HEK293 (cell line): Measurements from ENCODE around the gene KMT2A.
A peak's percentile ranks its signal among the peaks of the same experiment; 100 is the strongest.

Source experiments
- IKZF3 ChIP-seq: fragments of 450-650 bp; IDR thresholded peaks from 2 replicates; pipeline ENCODE4 v1.5.0; 2018; ENCODE audit warnings: missing biosample characterization, mild to moderate bottlenecking, missing genetic modification characterization, moderate library complexity
- WT1 ChIP-seq: fragments of 450-650 bp; formaldehyde crosslinking; IDR thresholded peaks from 2 replicates; pipeline ENCODE4 v1.5.1; 2016; ENCODE audit warnings: missing biosample characterization, missing genetic modification characterization
- ZBTB1 ChIP-seq: fragments of 450-650 bp; formaldehyde crosslinking; IDR thresholded peaks from 2 replicates; pipeline ENCODE4 v1.5.1; 2016; ENCODE audit warnings: missing biosample characterization, missing genetic modification characterization
- ZFHX2 ChIP-seq: fragments of 450-650 bp; formaldehyde crosslinking; conservative IDR thresholded peaks from 2 replicates; pipeline ENCODE4 v1.5.1; 2016; ENCODE audit warnings: missing biosample characterization, missing genetic modification characterization
- ZNF121 ChIP-seq: fragments of 450-650 bp; formaldehyde crosslinking; IDR thresholded peaks from 2 replicates; pipeline ENCODE4 v1.5.1; 2016; ENCODE audit warnings: missing biosample characterization, missing genetic modification characterization
- ZNF146 ChIP-seq: fragments of 450-650 bp; formaldehyde crosslinking; IDR thresholded peaks from 2 replicates; pipeline ENCODE4 v1.5.1; 2016; ENCODE audit warnings: missing biosample characterization, missing genetic modification characterization
- ZNF239 ChIP-seq: fragments of 450-650 bp; formaldehyde crosslinking; IDR thresholded peaks from 2 replicates; pipeline ENCODE4 v1.5.1; 2016; ENCODE audit warnings: missing biosample characterization, missing genetic modification characterization
- ZNF24 ChIP-seq: fragments of 450-650 bp; formaldehyde crosslinking; IDR thresholded peaks from 2 replicates; pipeline ENCODE4 v1.5.1; 2016; ENCODE audit warnings: missing biosample characterization, missing genetic modification characterization
- ZNF560 ChIP-seq: fragments of 450-650 bp; formaldehyde crosslinking; IDR thresholded peaks from 2 replicates; pipeline ENCODE4 v1.5.1; 2017; ENCODE audit warnings: missing biosample characterization, missing genetic modification characterization, borderline replicate concordance
- ZNF776 ChIP-seq: fragments of 450-650 bp; formaldehyde crosslinking; IDR thresholded peaks from 2 replicates; pipeline ENCODE4 v1.5.0; 2017; ENCODE audit warnings: missing biosample characterization, missing genetic modification characterization, borderline replicate concordance
- TF ChIP-seq, protein P1 (sequence below): fragments of 450-650 bp; formaldehyde crosslinking; IDR thresholded peaks from 2 replicates; pipeline ENCODE4 v1.5.1; 2016; ENCODE audit warnings: missing biosample characterization, missing genetic modification characterization, borderline replicate concordance
- TF ChIP-seq, protein P2 (sequence below): fragments of 450-650 bp; formaldehyde crosslinking; IDR thresholded peaks from 2 replicates; pipeline ENCODE4 v1.5.0; 2017; ENCODE audit warnings: missing biosample characterization, missing genetic modification characterization, borderline replicate concordance
- TF ChIP-seq, protein P3 (sequence below): fragments of 450-650 bp; formaldehyde crosslinking; IDR thresholded peaks from 2 replicates; pipeline ENCODE4 v1.5.1; 2016; ENCODE audit warnings: missing biosample characterization, missing genetic modification characterization, low read depth
- TF ChIP-seq, protein P4 (sequence below): fragments of 450-650 bp; formaldehyde crosslinking; IDR thresholded peaks from 2 replicates; pipeline ENCODE4 v1.5.1; 2016; ENCODE audit warnings: missing biosample characterization, missing genetic modification characterization
- TF ChIP-seq, protein P5 (sequence below): fragments of 450-650 bp; formaldehyde crosslinking; IDR thresholded peaks from 2 replicates; pipeline ENCODE4 v1.5.1; 2016; ENCODE audit warnings: missing biosample characterization, missing genetic modification characterization
- TF ChIP-seq, protein P6 (sequence below): fragments of 450-650 bp; formaldehyde crosslinking; IDR thresholded peaks from 2 replicates; pipeline ENCODE4 v1.5.1; 2016; ENCODE audit warnings: missing biosample characterization, missing genetic modification characterization
- TF ChIP-seq, protein P7 (sequence below): fragments of 450-650 bp; formaldehyde crosslinking; IDR thresholded peaks from 2 replicates; pipeline ENCODE4 v1.5.1; 2016; ENCODE audit warnings: missing biosample characterization, missing genetic modification characterization

The KMT2A gene

DNA sequence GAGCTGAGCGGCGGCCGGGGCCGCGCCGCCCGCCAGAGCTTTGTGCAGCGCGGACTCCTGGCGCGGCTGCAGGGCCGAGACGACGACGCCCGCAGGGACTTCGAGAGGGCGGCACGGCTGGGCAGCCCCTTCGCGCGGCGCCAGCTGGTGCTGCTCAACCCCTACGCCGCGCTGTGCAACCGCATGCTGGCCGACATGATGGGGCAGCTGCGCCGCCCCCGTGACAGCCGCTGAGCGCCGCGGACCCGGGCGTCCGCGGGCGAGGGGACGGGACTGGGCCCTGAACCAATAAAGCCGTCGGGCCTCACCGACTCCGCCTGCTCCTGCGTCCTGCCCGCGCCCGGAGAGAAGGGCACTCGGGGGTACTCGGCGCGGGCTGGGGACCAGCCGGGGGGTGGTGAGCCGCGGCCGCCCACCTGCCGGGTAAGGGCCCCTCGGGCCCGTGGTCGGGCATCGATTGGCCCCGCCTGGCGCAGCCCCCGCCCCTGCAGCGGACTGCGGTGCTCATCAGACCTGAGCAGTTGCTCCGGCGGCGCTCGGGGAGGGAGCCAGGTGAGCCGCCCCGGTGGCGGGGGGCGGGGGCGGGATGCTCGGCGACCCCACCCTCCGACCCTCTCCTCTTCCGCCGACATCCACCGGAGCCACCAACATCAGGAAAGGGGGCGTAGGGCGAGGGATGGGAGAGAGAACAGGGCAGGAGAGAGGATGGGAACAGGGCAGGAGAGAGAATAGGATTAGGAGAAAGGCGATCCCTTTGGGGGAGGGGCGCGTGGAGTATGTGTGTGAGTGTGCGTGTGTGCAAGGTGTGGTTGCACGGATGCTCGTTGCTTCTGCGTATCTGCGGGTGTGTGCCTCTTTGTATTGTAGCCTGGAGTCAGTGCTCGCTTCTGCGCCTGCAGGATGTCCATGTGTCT is 94.6 kb downstream of the KMT2A start, which contains the start of gene TMEM25 (continued):
- TF ChIP-seq, protein P1, sequence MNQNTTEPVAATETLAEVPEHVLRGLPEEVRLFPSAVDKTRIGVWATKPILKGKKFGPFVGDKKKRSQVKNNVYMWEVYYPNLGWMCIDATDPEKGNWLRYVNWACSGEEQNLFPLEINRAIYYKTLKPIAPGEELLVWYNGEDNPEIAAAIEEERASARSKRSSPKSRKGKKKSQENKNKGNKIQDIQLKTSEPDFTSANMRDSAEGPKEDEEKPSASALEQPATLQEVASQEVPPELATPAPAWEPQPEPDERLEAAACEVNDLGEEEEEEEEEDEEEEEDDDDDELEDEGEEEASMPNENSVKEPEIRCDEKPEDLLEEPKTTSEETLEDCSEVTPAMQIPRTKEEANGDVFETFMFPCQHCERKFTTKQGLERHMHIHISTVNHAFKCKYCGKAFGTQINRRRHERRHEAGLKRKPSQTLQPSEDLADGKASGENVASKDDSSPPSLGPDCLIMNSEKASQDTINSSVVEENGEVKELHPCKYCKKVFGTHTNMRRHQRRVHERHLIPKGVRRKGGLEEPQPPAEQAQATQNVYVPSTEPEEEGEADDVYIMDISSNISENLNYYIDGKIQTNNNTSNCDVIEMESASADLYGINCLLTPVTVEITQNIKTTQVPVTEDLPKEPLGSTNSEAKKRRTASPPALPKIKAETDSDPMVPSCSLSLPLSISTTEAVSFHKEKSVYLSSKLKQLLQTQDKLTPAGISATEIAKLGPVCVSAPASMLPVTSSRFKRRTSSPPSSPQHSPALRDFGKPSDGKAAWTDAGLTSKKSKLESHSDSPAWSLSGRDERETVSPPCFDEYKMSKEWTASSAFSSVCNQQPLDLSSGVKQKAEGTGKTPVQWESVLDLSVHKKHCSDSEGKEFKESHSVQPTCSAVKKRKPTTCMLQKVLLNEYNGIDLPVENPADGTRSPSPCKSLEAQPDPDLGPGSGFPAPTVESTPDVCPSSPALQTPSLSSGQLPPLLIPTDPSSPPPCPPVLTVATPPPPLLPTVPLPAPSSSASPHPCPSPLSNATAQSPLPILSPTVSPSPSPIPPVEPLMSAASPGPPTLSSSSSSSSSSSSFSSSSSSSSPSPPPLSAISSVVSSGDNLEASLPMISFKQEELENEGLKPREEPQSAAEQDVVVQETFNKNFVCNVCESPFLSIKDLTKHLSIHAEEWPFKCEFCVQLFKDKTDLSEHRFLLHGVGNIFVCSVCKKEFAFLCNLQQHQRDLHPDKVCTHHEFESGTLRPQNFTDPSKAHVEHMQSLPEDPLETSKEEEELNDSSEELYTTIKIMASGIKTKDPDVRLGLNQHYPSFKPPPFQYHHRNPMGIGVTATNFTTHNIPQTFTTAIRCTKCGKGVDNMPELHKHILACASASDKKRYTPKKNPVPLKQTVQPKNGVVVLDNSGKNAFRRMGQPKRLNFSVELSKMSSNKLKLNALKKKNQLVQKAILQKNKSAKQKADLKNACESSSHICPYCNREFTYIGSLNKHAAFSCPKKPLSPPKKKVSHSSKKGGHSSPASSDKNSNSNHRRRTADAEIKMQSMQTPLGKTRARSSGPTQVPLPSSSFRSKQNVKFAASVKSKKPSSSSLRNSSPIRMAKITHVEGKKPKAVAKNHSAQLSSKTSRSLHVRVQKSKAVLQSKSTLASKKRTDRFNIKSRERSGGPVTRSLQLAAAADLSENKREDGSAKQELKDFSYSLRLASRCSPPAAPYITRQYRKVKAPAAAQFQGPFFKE (tag by site-specific recombination) = 0 out of 2 replicates have a peak, but pooled peaks have one; percentile 50
- TF ChIP-seq, protein P2, sequence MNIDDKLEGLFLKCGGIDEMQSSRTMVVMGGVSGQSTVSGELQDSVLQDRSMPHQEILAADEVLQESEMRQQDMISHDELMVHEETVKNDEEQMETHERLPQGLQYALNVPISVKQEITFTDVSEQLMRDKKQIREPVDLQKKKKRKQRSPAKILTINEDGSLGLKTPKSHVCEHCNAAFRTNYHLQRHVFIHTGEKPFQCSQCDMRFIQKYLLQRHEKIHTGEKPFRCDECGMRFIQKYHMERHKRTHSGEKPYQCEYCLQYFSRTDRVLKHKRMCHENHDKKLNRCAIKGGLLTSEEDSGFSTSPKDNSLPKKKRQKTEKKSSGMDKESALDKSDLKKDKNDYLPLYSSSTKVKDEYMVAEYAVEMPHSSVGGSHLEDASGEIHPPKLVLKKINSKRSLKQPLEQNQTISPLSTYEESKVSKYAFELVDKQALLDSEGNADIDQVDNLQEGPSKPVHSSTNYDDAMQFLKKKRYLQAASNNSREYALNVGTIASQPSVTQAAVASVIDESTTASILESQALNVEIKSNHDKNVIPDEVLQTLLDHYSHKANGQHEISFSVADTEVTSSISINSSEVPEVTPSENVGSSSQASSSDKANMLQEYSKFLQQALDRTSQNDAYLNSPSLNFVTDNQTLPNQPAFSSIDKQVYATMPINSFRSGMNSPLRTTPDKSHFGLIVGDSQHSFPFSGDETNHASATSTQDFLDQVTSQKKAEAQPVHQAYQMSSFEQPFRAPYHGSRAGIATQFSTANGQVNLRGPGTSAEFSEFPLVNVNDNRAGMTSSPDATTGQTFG (tag by site-specific recombination) = no peak
- TF ChIP-seq ZNF24 (tag by site-specific recombination) = 0 out of 2 replicates have a peak, but pooled peaks have one; percentile 17
- peak; percentile 47 for TF ChIP-seq WT1 (tag by site-specific recombination)
- TF ChIP-seq ZNF560 (tag by site-specific recombination) = no peak
- TF ChIP-seq, protein P3, sequence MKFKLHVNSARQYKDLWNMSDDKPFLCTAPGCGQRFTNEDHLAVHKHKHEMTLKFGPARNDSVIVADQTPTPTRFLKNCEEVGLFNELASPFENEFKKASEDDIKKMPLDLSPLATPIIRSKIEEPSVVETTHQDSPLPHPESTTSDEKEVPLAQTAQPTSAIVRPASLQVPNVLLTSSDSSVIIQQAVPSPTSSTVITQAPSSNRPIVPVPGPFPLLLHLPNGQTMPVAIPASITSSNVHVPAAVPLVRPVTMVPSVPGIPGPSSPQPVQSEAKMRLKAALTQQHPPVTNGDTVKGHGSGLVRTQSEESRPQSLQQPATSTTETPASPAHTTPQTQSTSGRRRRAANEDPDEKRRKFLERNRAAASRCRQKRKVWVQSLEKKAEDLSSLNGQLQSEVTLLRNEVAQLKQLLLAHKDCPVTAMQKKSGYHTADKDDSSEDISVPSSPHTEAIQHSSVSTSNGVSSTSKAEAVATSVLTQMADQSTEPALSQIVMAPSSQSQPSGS (tag by site-specific recombination) = no peak
- TF ChIP-seq ZNF121 (tag by site-specific recombination) = no peak
- no peak for TF ChIP-seq ZNF776 (tag by site-specific recombination)
- peak; percentile 82 for TF ChIP-seq ZFHX2 (tag by site-specific recombination)
- TF ChIP-seq ZBTB1 (tag by site-specific recombination) = no peak
- TF ChIP-seq, protein P4, sequence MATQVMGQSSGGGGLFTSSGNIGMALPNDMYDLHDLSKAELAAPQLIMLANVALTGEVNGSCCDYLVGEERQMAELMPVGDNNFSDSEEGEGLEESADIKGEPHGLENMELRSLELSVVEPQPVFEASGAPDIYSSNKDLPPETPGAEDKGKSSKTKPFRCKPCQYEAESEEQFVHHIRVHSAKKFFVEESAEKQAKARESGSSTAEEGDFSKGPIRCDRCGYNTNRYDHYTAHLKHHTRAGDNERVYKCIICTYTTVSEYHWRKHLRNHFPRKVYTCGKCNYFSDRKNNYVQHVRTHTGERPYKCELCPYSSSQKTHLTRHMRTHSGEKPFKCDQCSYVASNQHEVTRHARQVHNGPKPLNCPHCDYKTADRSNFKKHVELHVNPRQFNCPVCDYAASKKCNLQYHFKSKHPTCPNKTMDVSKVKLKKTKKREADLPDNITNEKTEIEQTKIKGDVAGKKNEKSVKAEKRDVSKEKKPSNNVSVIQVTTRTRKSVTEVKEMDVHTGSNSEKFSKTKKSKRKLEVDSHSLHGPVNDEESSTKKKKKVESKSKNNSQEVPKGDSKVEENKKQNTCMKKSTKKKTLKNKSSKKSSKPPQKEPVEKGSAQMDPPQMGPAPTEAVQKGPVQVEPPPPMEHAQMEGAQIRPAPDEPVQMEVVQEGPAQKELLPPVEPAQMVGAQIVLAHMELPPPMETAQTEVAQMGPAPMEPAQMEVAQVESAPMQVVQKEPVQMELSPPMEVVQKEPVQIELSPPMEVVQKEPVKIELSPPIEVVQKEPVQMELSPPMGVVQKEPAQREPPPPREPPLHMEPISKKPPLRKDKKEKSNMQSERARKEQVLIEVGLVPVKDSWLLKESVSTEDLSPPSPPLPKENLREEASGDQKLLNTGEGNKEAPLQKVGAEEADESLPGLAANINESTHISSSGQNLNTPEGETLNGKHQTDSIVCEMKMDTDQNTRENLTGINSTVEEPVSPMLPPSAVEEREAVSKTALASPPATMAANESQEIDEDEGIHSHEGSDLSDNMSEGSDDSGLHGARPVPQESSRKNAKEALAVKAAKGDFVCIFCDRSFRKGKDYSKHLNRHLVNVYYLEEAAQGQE (tag by site-specific recombination) = no peak
- TF ChIP-seq, protein P5, sequence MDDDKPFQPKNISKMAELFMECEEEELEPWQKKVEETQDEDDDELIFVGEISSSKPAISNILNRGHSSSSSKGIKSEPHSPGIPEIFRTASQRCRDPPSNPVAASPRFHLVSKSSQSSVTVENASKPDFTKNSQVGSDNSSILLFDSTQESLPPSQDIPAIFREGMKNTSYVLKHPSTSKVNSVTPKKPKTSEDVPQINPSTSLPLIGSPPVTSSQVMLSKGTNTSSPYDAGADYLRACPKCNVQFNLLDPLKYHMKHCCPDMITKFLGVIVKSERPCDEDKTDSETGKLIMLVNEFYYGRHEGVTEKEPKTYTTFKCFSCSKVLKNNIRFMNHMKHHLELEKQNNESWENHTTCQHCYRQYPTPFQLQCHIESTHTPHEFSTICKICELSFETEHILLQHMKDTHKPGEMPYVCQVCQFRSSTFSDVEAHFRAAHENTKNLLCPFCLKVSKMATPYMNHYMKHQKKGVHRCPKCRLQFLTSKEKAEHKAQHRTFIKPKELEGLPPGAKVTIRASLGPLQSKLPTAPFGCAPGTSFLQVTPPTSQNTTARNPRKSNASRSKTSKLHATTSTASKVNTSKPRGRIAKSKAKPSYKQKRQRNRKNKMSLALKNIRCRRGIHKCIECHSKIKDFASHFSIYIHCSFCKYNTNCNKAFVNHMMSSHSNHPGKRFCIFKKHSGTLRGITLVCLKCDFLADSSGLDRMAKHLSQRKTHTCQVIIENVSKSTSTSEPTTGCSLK (tag by site-specific recombination) = no peak
- TF ChIP-seq ZNF146 = no peak
- TF ChIP-seq ZNF239 = no peak
- no peak for TF ChIP-seq IKZF3 (tag by site-specific recombination)
- TF ChIP-seq, protein P6, sequence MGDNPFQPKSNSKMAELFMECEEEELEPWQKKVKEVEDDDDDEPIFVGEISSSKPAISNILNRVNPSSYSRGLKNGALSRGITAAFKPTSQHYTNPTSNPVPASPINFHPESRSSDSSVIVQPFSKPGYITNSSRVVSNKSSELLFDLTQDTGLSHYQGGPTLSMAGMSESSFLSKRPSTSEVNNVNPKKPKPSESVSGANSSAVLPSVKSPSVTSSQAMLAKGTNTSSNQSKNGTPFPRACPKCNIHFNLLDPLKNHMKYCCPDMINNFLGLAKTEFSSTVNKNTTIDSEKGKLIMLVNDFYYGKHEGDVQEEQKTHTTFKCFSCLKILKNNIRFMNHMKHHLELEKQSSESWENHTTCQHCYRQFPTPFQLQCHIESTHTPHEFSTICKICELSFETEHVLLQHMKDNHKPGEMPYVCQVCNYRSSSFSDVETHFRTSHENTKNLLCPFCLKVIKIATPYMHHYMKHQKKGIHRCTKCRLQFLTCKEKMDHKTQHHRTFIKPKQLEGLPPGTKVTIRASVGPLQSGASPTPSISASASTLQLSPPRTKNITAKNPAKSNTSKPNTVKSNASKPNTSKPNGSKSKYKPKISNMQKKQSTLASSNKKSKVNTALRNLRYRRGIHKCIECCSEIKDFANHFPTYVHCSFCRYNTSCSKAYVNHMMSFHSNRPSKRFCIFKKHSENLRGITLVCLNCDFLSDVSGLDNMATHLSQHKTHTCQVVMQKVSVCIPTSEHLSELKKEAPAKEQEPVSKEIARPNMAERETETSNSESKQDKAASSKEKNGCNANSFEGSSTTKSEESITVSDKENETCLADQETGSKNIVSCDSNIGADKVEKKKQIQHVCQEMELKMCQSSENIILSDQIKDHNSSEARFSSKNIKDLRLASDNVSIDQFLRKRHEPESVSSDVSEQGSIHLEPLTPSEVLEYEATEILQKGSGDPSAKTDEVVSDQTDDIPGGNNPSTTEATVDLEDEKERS (tag by site-specific recombination) = no peak
- TF ChIP-seq, protein P7, sequence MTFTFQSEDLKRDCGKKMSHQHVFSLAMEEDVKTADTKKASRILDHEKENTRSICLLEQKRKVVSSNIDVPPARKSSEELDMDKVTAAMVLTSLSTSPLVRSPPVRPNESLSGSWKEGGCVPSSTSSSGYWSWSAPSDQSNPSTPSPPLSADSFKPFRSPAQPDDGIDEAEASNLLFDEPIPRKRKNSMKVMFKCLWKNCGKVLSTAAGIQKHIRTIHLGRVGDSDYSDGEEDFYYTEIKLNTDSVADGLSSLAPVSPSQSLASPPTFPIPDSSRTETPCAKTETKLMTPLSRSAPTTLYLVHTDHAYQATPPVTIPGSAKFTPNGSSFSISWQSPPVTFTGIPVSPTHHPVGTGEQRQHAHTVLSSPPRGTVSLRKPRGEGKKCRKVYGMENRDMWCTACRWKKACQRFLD (tag by site-specific recombination) = no peak
